Measurements from ENCODE around the gene GRID2.

Gene GRID2

DNA sequence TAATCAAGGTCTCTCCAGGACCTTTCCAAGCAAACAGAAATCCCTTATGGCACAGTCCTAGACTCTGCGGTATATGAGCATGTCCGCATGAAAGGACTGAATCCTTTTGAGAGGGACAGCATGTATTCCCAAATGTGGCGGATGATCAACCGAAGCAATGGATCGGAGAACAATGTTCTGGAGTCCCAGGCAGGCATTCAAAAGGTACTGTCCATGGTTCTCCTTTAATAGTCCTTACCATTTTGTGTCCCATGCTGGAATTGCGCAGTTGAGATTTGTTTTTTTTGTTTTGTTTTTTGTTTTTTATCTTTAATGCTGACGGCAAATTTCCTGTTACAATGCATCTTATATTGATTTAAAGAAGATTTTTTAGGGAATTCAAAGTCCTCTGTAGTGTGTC is 1211.4 kb downstream of the GRID2 start:
- no peak for FAIRE-seq
- no peak for DNase-seq (ENCODE audit: extremely low spot score, insufficient read length, low read depth)

DNA sequence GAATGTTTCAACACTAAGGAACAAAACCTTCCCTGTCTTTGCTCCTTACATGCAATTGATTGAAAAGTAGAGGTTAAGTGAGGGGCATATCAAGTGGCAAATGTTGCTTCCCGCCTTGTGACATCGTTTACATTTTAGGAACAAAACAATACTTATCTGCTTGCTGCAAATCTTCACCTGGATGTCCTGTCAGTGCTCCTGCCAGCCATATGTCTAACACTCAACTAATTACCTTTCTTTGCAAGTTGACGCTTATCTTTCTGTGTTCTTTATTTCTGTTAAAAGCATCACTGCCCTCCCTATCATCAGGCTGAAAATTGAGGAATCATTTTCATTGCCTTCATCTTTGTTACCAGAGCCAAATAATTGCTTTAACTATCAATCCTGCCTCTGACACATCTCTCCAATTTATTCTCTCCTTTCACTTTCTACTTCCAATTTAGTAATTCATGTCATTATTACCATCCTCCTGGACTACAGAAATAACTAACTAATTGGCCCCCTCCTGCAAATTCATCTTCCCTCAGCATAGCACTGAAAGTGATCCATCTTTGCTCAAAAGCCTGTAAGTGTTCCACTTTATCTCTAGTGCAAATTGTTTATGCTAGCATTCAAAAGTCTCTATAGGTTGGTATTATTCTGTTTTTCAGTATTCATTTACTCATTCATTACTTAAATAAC is 1226.1 kb downstream of the GRID2 start:
- DNase-seq (ENCODE audit: extremely low spot score, insufficient read length, low read depth) = no peak

DNA sequence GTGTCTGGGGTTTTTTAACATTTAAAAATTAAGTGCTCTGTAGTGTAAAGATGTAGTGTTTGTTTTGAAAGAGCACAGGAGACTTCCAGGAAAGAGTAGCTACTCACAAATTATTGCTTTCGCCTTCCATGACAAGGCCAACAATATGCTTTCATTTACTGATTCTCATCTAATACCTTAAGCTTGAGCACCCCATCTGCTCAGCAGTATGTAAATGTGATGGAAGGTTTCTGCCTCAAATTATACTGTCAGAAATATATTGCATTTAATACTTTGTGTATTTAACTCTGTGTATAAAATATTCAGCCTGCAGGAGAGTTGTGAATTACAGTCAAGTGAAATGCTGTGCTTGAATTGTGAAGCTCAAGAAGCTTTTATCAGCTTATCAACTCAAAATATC is 1228.5 kb downstream of the GRID2 start:
- DNase-seq (ENCODE audit: extremely low spot score, insufficient read length, low read depth) = no peak

More for the DNA sequence above, 1226.1 kb downstream of the GRID2 start:
- no peak for FAIRE-seq

DNA sequence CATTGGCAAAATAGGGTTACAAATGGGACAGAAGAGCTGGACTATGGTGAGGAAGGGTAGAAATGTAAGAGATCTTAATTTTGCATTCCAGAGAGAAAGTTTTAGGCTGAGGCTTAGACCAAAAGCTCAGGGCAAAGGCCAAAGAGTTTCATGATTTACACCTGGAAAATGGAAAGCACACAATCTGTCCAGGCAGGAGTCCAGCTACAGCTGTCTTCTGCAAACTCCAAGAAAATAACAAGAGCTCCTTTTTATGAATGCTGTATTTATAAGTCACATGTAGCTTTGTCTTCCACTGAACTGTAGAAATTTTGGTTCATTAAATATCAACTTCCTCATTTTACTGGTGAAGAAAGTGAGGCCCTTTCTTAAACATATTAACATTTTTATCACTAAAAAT is 1236.8 kb downstream of the GRID2 start:
- FAIRE-seq (no peak), DNase-seq (ENCODE audit: extremely low spot score, insufficient read length, low read depth) (no peak)

More for the DNA sequence above, 1228.5 kb downstream of the GRID2 start:
- FAIRE-seq = no peak

DNA sequence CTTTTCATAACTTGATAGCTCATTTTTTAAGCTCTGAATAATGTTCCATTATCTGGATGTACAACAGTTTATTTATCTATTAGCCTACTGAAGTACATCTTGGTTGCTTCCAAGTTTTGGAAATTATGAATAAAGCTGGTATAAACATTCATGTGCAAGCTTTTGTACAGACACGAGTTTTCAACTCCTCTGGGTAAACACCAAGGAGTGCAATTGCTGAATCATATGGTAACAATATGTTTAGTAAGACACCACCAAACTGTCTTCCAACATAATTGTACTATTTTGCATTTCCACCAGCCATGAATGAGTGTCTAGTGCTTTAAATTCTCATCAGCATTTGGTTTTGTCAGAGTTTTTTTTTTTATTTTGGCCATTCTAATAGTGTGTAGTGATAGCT is 1258.1 kb downstream of the GRID2 start:
- no peak for DNase-seq (ENCODE audit: extremely low spot score, insufficient read length, low read depth)
- FAIRE-seq = no peak

DNA sequence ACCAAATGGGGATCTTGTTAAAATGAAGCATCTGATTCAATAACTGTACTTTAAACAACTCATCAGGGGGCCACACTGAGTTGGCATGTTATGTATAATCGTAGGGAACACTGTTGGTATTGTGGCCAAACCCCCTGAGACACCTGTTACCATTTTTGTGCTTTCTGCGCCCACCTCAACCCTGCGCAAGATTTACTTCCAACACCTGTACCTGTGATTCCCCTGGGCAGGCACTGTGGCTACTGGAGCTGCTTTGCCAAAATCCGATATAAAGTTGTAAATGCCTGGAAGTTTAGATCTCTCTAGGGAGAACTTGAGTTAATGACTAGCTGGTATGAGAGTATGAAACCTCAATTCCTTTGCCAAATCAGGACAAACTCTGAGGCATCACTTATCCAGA is 1265.0 kb downstream of the GRID2 start:
- DNase-seq (ENCODE audit: extremely low spot score, insufficient read length, low read depth) (no peak), FAIRE-seq (no peak)

DNA sequence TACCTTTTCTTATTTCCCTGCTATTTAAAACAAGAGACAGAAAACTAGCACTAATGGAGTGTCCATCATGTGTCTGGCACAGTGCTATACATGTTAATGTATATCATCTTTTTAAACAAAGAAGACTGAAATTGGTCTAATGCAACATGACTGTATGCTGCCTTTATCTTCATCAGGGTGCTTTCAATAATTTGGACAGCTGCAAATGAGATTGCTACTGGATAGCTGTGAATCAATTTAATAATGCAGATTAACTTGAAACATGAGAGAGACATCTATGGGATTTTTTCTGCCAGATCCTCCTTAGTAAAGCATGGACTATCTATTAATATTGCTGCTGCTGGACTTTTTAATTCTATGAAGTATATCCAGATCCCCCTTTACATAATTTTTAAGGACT is 1269.5 kb downstream of the GRID2 start:
- no peak for FAIRE-seq
- no peak for DNase-seq (ENCODE audit: extremely low spot score, insufficient read length, low read depth)

DNA sequence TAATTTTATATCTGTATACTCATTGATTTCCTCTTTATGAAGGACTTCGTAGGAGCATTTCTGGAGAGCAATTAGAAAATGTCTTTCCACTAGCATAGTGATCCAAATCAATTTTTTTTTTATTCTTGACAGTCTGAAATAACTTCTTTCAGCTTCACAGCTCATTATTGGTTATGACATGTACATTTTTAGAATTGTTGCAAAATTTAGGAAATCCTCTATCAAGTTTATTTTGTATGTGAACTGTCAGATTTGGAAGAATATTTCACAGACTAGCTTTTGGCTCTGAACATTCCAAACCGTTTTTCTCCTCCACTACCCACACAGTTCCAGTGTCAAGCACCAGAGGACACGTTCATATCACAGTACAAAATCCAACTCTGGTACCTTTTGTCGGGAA is 1275.2 kb downstream of the GRID2 start:
- DNase-seq (ENCODE audit: extremely low spot score, insufficient read length, low read depth) (no peak), FAIRE-seq (no peak)

DNA sequence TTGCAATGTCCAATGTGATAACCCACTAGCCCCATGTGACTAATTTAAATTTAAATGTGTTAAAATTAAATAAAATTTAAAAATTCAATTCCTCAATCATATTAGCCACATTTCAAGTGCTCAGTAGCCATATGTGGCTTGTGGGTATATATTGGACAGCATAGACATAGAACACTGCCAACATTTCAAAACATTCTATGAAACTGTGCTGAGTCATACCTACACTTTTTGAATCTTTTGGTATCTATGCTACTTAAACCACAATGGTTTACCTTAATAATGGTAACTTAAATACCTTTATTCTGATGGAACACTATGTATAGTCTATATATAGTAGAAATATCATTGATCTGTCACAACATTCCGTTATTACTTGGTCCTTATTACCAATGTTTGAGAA is 1301.4 kb downstream of the GRID2 start:
- FAIRE-seq (no peak), DNase-seq (ENCODE audit: extremely low spot score, insufficient read length, low read depth) (no peak)

DNA sequence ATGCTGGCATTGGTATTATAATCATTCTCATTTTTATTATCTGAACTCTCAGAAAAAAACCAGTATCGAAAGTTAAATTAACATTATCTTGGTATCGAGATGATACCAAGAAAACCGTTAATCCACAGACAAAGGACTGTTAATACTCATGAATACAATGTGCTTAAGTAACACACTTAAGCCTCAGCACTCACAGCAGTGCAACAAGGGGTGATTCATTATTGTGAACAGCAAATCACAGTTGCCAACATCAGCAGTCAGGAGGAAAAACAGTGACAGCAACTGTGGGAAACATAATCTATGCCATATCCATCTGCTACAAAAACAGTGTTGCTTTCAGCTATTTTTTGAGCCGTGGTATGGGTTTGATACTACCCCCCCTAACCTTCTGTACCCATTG is 1313.8 kb downstream of the GRID2 start:
- FAIRE-seq = no peak
- no peak for DNase-seq (ENCODE audit: extremely low spot score, insufficient read length, low read depth)

DNA sequence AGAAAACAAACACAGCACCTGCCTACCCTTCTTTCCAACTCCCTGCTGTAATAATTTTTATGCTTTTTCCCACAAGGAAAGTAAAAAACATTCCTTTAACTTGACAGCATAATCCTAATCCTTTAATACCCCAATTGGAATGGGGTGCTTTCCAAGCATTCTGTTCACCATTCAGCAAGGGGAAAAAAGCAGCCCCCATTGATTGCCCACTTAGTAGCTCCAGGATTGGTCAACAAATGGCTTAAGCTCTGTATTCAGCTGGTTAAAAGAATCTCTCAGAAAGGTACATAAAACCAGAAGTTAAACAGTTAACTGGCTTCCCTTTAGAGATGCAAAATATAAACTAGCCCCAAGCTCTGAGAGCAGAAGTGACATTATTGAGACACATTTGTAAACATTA is 1330.0 kb downstream of the GRID2 start:
- FAIRE-seq = no peak
- DNase-seq (ENCODE audit: extremely low spot score, insufficient read length, low read depth) = no peak

DNA sequence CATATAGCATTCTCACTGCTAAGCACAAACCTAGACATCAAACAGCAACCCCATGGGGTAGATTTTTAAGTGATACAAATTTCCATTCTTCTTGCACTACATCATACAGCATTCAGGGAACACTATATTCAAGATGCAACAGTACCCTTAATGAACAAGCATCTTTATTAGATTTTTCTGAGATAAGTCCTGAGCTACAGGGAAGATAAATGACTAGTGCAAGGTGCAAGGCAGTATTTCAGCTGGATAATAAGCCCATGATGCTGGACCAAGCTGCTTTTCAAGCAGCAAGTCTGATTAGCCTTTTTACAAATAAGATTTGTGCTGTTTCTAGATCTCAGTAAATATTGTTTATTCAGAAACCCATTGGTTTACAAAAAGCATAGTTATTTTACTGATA is 1332.2 kb downstream of the GRID2 start:
- DNase-seq (ENCODE audit: extremely low spot score, insufficient read length, low read depth) = no peak
- FAIRE-seq = no peak

DNA sequence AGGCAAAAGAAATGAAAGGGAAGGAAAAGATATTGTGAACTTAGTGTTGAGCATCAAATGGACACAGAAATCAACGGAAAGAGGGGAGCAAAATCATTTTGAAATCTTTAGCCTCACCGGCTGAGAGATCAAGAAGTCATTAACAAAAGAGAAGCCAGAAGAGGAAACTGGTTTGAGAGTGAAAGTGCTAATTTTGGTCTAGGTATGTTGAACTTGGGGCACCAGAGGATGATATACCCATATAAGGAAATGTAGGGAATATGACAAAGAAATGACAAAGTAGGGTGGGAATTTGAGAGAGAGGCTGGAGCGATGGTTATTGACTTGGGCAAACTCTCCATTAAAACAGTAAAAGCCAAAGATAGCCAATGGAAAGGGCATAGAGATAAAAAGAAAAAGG is 1341.4 kb downstream of the GRID2 start:
- no peak for FAIRE-seq
- DNase-seq (ENCODE audit: extremely low spot score, insufficient read length, low read depth) = no peak

DNA sequence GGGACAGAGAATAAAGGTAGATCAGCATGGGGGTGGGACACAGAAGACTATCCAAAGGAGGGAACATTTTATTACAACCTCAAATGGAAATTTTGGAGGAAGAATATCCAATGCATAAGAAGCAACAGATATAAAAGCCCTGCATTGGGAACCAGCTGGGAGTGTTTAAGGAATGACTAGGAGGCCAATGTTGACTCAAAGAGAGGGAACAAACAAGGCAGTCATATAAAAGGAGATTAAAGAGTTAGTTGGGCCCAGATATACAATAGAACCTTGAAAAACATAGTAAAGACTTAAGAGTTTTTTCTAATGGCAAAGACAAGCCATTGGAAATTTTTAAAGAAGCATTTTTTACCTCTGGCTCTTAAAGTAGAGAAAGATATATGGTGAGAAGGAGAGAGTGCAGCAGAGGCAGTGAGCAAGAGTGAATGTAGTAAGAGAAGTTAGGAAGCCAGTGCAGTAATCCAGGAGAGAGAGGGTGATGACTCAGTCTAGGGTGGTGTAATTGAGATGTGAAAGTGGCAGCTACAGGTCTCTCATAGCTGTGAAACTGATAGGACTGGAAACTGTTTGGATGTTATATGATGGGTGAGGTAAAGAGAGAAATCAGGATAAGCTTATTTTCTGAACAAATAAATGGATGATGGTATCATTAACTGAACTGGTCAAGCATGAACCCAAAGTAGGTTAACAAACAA is 1342.6 kb downstream of the GRID2 start:
- DNase-seq (ENCODE audit: extremely low spot score, insufficient read length, low read depth) (no peak), FAIRE-seq (no peak)

DNA sequence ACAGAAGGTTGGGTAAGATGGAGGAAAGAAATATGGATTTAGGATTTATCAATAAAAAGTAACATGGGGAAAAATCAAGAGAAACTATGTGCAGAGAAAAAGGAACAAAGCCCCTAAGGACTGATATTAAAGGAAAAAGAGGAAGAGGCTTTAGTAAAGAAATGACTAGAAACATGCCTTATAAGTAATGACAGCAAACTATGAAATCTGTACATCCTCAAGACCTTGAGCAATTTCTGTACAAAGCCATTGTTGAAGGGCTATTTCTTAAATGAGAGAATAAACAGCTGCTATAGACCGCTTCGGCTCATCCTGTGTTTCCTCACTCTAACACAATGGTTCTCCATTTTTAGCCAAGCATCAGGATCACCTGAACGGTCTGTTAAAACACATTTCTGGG is 1344.5 kb downstream of the GRID2 start:
- no peak for FAIRE-seq
- no peak for DNase-seq (ENCODE audit: extremely low spot score, insufficient read length, low read depth)

DNA sequence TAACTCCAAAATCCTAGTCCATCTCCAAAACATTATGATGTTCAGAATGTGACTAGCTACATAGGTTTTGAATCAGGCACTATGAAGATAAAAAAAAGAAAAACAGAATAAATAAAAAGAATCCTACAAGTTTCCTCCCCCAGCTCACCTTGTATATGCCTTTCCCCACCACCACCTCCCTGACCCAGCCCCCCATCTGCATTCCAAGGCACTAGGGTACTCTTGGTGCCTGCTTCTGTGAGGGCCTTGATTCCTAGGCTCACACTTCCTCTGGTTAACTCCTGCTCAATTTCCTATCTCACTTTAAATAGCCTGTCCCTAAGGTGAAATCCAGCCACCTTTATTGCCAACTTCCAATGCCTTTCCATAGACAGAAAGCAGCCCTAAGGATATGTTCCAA is 1346.1 kb downstream of the GRID2 start:
- DNase-seq (ENCODE audit: extremely low spot score, insufficient read length, low read depth) = no peak
- no peak for FAIRE-seq

DNA sequence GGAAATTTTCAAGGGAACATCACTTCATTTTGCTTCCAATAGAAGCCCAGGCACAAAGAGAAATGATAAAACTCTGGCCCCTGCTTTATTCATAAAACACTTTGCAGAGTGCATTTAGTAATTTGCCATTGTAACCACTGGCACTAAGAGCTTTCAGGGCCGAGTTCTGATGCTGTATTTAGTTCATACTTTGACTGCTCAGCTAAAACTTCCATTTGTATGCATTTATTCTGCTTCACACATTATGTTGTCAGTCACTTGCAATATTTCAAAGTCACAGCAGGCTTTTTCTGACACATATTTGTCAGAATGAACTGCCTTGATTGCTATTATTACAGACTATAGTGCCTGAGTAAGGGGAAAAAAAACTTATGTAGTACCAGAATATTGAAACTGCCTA is 1350.4 kb downstream of the GRID2 start:
- no peak for FAIRE-seq
- DNase-seq (ENCODE audit: extremely low spot score, insufficient read length, low read depth) = no peak

DNA sequence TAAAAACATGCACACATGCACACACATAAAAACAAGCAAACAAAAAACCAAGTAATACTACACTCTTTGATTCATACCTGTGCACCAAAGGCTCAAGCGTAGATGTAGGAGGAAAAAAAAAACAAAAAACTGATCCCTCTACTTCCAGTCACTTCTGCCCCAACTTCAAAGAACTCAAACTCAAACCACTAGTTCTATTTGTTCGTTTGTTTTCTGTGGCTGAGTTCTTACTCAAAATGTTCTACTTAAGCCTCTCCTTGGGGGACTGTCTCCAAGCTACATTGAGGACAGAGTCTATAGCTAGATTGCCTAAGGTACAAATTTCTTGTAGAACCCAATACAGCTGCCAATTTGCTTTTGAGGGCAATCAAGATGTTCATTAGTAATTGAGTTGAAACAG is 1353.8 kb downstream of the GRID2 start:
- DNase-seq (ENCODE audit: extremely low spot score, insufficient read length, low read depth) (no peak), FAIRE-seq (no peak)

DNA sequence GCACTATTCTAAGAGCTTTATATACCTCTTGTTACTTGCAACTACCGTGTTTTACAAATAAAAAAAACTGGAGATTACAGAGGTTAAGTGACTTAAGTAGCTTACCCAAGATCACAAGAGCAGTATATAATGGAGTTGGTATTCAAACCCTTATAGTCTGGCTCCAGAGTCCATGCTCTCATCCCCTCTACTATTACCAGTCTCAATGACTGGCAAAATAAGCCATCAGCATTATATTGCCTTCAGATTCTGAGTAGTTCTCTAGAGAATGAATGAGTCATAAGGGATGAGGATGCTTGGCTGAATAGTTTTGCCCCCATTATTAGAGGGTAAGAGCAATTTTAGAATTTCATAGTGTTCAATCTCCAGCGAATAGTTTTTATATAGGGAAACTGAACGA is 1354.7 kb downstream of the GRID2 start:
- DNase-seq (ENCODE audit: extremely low spot score, insufficient read length, low read depth) (no peak), FAIRE-seq (no peak)

DNA sequence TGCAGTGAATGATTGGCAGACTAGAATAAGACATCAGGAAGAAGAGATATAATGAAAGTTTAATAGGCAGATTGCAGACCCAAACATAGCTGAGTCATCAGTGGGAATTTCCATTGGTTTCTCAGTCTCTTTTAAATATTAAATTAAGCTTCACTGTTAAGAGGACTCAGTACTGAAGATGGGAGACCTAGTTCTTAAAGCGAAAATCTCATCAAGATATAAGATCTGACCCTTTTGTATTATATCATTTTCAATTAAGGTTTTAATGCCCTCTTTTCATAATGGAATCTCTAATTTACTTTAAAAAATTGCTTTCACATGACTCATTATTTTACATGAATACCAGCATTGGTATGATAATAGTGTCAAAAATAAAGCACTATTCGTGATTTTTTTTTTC is 1355.9 kb downstream of the GRID2 start:
- no peak for FAIRE-seq
- no peak for DNase-seq (ENCODE audit: extremely low spot score, insufficient read length, low read depth)

DNA sequence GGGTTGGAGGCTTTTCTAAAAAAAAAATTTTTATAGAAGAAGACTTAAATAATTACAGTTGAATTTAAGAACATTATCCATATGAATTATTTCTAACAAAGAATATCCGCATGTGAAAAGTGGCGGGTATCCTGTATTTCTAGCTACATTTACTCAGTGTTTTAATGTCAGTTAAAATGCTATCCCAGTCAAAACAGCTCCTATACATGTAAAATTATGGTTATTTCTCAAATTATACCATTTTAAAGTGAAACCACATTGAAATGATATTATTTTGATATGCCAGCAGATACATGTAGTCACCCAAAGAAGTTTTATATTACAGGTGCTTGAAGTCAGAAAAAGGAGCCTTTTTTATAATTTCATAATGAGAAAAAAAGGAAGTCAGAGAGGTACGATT is 1356.3 kb downstream of the GRID2 start:
- no peak for FAIRE-seq
- DNase-seq (ENCODE audit: extremely low spot score, insufficient read length, low read depth) = no peak

DNA sequence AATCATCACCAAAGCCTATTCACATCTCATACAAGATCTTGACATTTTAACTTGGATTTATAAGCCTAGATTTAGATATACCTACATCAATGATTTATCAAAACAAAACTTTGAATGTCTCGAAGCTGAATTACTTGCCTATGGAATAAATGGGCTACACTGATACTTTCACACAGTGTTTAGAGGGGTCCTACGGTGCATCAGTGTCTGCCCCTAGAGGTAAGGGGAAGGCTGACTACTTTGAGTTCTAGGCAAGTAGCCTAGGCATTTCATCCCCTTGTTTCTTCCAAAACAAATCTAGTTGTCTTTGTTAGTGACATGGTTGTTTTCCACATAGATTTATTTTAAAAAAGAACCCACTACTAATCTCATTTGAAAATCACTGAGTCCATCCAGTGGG is 1366.7 kb downstream of the GRID2 start:
- DNase-seq (ENCODE audit: extremely low spot score, insufficient read length, low read depth) (no peak), FAIRE-seq (no peak)

Measured in GM18507 (cell line).